HG02588 (cell line): ENCODE measurements around the gene THSD7B.
"Not testable (repeated sequence)": the region's sequence is repeated elsewhere in the genome, so short reads cannot be mapped to it uniquely, and the experiment has no call there.

ENCODE experiments used
- ATAC-seq: cut with Tn5 transposase; IDR thresholded peaks from one replicate; pipeline ENCODE4 v1.9.1; 2021; ENCODE audit warnings: mild to moderate bottlenecking, moderate library complexity; ENCODE audit not compliant: unreplicated experiment

The THSD7B gene

DNA sequence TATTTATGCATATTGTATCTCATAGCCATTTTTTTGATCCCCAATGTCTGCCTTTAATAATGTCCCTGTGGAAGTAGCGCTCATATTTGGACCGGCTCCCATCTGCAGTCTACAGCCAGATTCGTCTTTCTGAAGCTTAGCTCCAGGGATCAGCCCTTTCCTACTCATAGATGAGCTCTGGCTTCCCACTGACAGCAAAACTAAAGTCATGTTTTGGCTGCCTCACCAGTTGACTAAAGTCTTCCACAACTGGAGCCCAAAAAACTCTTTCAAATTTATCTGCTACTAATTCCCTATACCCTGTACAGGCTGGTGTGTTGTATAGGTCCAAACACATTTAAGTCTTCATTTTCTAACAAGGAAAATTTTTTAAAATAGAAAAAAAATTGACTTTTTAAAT lies 904.8 kb downstream of the THSD7B start:
- no peak for ATAC-seq

DNA sequence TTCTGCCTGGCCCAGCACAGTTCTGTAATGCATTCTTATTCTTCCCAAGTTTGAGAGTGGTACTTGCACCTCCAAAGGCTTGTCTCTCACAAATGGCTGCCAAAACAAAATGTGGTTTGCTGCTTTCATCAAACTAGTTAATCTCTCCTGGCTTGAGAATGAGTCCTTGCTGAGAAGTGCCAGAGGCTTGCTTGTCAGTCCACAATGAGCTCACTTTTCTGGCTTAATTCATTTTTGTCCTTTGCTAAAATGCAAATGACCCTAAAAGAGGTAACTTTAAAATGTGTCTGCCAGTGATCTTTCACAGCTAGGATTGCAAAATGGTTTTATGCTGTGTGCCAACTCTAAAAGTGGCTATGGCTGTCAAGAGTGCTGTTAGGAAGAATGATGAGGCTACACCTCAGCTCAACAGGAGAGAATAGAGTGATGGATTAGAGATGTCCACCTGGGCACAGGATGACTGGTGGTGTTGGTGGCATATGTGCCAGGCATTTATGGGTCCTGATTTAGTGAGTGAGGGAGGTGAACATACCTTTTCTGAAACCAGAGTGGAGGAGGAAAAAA lies 907.7 kb downstream of the THSD7B start:
- no peak for ATAC-seq

DNA sequence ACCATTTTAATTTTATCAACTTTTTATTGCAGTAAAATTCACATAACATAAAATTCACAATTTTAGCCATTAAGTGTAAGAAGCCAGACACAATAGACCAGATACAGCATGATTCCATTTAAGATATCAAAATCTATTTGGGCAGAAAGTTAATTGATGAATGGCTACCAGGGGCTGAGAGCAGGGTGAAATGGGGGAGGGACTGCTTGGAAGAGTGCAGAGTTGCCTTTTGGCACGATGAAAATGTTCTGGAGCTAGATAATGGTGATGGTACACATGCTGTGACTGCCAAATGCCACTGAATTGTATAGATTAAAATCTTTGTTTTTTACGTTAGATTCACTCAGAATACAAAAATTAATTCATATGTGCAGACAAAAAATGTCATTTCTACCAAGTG lies 909.6 kb downstream of the THSD7B start:
- no peak for ATAC-seq

DNA sequence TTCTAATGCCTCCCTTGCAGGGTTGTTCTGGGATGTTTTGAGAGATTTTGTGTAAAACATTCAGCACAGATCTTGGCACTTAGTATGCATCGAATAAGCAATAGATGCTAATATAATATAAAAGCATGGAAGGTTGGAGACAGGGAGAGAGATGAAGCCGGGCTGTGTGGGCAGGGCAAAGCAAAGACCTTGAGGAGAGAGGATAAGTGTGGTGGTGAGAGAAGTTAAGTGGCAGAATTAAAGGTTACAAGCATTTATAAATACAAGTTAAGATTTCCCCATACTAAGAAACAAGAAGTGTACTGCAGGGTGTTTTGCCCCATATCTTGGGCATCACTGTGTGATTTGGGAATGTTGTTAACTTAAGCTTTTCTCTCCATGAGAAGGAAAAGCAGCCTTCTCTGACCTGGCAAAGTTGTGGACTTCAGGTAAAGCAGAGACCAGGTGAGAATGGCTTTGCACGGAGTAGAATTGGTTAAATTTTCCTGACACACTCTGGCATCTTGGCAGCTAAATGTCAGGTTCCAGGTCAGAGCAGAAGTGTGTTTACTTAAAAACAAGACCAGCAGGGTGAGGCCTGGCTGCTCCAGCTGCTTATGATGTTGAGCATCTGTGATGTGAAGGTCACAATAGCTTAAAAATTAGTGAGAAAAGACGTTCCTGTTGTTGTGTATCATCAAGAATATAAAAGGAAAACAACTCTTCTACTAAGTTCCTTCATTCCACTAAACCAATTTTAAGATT lies 910.4 kb downstream of the THSD7B start:
- ATAC-seq = no peak

DNA sequence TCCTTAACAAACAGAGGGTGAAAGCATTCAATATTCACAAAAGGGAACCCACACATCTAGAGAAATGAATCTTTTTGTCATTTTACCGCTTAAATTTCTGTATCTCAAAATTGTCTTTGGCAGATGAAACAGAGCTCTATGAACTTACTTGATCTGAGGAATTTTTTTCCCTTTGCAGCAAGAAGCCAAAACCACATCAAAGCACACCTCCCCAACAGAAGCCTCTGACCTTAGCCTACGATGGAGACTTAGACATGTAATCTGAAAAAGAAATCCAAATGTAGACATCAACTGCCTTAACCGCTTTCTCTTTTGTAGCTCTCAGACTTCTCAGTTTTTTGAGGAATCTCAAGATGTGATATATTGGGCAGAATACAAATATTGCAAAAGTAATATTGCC lies 911.0 kb downstream of the THSD7B start:
- ATAC-seq = no peak

DNA sequence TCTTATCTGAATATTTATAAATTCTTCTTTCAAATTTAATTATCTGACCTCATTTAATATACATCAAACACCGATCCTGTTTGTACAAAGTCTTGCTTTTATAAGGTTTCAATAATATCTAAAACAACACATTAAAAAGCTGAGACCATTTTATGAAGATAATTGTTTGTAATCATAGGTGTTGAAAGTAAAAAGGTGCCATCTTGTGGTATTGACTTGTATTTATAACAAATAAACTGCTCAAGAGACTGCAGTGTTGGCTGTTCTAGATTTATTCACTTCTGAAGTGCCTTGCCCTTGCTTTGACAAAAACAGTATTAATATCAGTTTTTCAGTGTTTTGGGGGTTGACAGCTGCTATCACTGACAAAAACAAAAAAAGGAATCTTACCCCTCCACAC lies 912.1 kb downstream of the THSD7B start:
- no peak for ATAC-seq

DNA sequence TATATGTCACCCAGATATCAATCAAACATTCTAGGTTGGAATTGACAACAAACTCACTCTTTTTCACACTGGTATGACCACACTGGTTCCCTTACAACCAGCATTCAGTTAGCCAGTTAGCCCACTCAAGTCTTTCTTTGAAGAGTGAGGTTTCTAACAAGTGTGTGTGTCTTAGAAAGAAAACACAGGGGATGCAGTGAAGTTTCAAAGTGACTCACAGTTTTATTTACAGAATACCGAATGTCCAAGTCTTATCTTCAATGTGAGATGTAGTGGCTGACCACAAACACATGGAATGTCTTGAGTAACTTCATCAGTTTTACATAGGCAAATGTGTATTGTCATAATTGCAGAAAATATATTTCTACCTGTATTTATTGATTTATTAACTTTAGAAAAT lies 924.2 kb downstream of the THSD7B start:
- ATAC-seq = no peak

DNA sequence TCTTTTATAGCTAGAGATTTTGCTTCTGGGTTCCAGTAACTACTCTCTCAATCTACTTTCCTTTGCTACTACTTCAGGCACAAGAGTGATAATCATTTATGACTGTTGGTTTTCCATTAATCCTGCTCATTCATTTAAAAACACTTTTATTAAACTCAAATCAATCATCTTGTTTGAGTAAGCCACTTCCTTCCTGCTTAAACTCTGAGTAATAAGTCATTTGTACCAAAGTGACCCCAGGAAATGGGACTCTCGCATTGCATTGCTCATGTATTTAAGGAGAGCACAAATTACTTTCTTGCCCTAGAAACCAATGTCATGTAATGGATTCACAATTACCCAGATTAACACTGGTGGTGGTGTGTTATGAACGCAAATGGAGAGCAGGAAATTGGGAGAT lies 928.2 kb downstream of the THSD7B start:
- ATAC-seq = no peak

DNA sequence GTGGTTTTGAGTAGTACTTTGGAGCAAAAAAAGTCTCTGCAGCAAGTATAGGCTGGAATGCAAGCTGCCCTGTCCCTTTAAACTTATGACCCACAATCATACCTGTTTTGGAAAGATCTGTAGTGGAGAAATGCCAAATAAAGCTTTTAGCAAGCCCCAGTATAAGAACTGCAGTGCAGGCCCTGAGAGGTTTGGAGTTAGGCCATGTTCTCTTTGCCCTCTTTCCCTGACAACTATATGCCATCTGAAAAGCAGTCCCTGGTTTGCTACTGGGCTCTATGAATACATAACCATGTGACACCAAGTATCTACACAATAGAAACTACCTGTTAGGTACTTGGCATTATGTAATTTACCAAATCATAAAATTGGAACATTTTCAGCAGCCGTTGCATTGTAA lies 931.6 kb downstream of the THSD7B start:
- no peak for ATAC-seq

DNA sequence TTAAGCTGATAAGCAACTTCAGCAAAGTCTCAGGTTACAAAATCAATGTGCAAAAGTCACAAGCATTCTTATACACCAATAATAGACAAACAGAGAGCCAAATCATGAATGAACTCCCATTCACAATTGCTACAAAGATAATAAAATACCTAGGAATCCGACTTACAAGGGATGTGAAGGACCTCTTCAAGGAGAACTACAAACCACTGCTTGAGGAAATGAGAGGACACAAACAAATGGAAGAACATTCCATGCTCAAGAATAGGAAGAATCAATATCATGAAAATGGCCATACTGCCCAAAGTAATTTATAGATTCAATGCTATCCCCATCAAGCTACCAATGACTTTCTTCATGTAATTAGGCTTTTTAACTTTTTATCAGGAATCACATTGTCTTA lies 934.9 kb downstream of the THSD7B start:
- not testable (repeated sequence) for ATAC-seq

DNA sequence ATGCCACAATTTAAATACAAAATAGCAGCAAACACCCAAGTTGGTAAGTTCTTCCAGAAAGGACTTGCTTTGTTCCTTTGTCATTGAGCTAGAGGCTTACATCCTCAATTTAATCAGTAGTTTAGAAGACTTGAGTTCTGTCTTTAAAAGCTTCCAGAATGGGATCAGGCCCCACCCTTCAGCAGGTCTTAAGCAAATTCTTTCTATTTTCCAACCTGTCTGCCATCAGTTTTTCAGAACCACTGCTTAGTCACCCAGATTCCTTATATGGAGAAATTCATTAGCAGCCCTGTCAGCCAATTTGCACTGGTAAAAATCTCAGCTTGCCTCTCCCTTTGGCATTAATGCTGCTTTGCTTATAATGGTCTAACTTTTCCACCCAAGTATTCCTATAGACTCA lies 935.3 kb downstream of the THSD7B start:
- no peak for ATAC-seq

DNA sequence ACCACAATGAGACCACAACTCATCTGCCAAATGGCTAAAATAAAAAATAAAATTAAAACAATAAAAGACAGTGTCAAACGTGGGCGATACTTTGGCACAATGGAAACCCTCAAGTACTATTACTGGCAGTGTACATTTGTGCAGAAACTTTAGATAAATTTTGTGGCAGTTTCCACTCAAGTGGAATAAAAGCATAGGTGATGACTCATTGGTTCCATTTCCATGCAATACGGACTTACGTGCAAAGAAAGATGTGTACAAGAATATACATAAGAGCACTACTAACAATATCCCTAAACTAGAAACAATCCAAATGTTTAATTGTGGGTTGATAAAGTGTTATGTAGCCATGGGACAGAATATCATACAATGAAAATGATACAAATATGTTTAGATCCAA lies 940.0 kb downstream of the THSD7B start:
- no peak for ATAC-seq

DNA sequence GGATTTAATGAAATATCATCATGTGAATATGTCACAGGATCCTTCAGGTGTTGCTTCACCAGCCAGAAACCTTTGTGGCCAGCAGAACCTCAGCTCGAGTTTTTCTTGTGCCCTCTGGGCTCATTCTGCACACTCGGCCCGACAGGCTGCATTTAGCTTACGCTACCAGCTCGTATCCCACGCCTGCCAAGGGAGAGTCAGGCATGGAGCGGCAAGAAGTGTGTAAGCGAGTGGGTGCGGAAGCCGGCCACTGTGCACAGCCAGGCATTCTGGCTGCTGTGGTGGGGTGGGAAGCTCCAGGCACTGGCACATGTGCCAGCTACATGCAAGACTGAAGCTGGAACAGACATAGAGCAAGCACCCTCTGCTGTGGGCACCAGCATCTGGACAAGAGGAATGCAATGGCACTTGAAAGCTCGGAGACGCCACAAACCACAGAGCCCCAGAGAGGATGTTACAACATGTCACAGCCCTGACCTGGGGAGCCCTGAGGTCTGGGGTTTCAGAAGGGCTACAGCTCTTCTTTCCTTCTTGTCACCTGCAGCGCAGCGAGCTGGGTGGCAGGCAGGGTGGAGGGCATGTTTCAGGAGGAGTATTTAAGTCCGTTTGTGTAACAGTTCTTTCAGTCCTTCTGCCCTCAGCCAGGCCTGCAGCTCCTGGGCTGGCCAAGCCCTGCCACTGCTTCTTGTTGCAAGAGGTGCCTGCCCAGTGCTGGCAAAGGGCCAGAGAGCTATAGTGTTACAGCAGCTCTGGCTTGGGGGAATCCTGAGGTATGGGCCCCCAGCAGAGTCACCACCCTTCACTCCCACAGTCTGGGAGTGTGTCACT lies 941.7 kb downstream of the THSD7B start:
- ATAC-seq = no peak

DNA sequence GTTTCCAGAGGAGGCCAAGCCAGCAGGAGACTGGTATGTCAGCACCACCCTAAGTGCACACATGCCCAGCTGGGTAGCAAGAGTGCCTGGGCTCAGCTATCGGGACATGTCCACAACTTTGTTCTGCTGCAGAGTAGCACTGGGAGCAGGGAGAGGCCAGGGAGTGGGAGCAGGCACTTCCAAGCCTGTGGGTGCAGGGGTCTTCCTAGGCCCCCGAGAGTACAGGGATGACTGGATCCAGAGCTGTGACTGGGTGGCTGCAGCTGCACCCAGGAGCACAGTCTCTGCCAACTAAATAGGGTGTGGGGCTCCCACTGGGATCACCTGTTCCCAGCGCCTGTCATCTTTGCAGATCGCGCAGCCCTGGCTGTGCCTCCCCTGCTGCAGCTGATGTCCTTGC lies 943.0 kb downstream of the THSD7B start:
- no peak for ATAC-seq

DNA sequence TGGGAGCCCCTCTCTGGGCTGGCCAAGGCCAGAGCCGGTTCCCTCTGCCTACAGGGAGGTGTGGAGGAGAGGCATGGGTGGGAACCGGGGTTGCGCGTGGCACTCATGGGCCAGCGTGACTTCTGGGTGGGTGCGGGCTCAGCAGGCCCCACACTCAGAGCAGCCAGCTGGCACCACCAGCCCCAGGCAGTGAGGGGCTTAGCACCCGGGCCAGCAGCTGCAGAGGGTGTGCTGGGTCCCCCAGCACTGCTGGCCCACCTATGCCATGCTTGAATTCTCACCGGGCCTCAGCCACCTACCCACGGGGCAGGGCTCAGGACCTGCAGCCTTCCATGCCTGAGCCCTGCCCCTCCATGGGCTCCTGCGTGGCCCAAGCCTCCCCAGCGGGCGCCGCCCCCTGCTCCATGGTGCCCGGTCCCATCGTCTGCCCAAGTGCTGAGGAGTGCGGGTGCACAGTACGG lies 950.4 kb downstream of the THSD7B start:
- ATAC-seq = no peak

DNA sequence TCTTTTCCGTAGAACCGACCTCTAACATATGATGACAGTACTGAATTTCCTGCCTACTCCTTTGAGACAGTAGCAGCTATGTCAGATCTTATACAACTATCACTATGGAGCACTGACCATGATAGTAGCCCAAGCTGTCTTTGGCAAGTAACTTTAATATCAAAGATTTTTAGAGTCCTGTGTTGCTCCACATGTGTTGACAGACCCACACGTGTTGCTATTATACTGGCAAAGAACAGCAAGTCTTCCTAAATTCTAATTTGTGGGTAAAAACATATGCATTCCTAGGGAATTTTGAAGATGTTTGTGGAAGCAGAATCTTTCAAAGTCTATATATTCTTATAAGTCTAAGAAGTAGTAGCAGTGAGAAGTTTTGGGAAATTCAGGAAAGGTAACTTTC lies 953.4 kb downstream of the THSD7B start:
- ATAC-seq = no peak

DNA sequence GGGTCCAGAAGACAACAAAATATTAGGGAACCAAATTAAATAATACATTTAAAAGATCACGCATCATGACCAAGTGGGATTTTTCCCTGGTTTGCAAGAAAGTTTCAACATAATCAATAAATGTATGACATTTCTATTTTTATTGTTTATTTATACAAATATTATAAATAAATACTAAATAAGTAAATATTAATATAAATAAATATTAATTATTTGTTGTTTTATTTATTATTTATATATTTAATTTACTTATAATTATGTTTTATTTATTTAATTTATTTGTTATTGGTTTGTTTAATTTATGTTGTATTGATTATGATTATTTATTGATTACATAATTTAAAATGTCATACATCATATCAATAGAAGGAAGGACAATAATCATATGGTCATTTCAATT lies 956.4 kb downstream of the THSD7B start:
- no peak for ATAC-seq

DNA sequence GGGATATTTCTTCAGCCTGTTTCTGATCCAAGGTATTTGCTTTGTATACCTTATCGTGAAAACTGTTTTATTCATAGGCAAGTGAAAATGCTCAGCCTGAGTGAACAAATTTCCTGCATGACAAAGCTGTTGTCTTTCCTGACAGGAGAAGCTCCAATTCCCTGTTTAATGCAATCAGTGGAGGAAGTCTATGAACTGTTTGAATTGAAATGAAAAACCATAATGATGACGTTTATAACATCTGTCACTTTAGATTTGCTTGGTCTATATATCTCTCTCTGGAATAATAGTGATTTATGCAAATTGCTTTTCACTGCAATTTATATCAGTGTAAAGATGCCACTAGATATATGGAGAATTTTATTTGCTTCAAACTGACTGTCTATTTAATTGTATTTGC lies 959.6 kb downstream of the THSD7B start:
- ATAC-seq = no peak
